GM21515 (cell line): ENCODE measurements around the gene MEIS1.
"Not testable (repeated sequence)": the region's sequence is repeated elsewhere in the genome, so short reads cannot be mapped to it uniquely, and the experiment has no call there.

Experiments used
- ATAC-seq: cut with Tn5 transposase; IDR thresholded peaks from one replicate; pipeline ENCODE4 v1.9.1; 2021; ENCODE audit not compliant: unreplicated experiment

Gene MEIS1

DNA sequence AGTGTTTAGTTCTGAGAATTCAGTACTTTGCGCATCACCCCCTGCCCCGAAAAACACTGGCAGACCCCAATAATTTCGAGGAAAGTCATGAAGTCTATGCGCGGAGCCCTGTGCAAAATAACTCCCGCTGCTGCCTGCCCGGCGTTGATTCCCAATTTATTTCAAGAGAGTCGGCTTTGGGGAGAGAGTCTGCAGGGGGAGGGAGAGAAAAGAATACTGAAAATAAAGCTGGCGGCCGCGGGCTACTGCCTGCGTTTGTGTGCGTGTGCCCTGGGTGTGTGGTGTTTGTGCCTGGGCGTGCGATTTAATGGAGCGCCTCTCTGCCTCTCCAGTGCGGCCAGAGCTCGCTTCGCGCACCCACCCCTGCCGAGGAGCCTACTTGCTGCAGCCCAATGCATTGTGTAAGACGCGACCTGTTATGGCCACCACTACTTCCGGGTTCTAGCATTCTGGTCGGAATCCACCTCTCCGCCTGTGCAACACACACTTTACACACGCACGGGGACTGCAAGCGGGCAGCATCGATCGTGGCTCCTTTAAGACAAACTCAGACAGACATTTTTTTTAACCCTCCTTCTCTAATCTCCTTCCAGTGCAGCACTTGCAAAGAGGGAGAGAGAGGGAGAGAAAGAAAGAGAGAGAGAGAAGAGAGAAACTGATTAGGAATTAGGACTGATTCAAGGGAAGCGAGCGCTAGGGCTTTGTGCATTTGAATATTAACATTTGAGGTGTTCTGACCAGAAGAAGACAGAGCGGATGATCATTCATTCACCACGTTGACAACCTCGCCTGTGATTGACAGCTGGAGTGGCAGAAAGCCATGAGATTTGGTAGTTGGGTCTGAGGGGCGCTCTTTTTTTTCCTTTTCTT lies at the start of gene MEIS1:
Gene MEIS1, plus strand, starts transcription at position 447 of the 870 bp plus-strand sequence. CDS start 732 bp downstream, outside the sequence.
- peak; percentile 70 for ATAC-seq

DNA sequence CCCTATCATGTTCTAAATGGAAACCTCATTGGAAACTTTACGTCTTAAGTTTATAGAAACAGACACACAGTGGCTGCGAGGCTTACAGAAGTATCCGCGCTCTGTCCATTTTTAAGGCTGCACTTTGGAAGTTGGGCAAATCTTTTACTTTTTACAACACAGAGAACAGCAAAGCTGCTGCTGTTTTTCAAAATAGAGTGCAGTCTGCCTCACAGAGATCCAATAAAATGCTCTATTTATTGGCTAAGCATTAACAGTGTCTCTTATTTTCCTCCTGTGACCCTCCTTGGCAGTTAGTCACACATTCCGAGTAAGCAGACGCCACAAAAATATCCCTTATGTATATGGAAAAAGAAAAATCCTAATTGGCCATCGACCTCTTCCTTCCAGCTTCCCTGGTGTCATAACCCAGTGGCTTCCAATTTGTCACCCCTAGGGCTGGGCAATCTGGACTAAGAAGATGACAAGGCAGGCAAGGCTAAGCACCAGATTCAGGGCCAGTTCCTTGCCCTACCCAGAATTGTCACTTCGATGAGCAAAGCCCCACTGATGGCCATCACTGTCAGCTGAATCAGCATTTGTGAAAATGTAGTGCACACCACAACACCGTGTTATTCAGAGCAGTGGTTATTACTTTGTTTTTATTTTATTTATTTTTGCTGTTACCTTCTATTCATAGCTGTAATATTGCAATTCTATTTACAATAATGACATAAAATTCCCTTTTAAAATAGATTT lies 47.7 kb upstream of the MEIS1 start:
- no peak for ATAC-seq

DNA sequence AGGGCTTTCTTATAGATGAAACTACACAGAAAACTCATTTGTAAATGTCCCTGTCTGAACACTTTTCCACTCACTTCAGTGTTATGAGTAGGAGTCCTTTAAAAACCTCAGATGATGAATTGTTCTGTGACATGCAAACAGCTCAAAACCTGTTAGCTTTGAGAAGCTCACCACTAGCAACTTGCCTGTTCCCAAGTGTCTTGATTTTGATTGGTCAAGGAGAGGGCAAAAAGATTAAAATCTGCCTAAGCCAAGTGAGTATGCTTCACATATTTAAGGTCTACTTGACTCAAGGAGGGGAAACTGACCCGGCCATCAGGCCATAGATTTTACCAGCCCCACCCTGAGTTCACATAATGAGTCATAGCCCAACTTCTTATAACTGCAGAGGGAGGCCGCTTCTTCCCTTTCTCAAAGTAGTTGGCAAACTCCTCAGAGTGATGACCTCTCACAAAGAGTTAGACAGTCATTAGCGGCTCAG lies 45.2 kb upstream of the MEIS1 start:
- no peak for ATAC-seq

DNA sequence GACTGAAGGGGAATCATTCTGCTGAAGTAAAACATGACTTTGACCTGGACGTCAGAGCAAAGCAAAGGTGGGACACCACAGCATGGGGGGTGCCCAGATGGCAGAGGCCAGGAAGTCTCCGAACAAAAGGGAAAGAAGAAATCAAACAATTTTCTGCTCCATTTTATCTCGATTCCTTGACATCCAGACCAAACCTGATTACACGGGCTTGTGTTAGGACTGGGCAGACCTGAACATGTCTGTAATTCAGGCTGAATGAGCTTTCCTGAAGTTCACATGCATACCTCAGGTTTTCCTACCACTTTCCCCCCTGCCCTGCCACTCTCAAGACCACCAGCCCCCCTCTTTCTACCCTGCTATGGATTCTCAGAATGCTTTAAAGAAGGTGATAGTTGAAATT lies 44.8 kb upstream of the MEIS1 start:
- ATAC-seq: no peak

DNA sequence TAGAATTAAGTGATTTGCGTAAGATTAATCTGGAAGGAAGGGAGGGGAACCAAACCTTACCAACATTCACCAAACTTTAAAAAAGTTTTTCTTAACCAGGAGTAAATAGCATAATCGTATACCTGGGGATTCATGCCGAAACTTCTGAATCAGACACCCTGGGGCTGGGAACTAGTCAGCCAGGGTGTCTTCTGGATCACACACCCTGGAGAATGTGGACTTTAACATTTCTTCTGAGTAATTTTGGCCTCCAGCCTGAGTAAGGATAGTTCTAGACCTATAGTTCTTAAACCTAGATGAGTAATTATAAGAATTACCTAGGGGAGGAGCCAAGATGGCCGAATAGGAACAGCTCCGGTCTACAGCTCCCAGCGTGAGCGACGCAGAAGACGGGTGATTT lies 44.1 kb upstream of the MEIS1 start:
- no peak for ATAC-seq

DNA sequence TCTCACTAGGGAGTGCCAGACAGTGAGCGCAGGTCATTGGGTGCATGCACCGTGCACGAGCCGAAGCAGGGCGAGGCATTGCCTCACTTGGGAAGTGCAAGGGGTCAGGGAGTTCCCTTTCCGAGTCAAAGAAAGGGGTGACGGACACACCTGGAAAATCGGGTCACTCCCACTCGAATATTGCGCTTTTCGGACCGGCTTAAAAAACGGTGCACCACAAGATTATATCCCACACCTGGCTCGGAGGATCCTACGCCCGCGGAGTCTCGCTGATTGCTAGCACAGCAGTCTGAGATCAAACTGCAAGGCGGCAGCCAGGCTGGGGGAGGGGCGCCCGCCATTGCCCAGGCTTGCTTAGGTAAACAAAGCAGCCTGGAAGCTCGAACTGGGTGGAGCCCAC lies 43.7 kb upstream of the MEIS1 start:
- not testable (repeated sequence) for ATAC-seq

DNA sequence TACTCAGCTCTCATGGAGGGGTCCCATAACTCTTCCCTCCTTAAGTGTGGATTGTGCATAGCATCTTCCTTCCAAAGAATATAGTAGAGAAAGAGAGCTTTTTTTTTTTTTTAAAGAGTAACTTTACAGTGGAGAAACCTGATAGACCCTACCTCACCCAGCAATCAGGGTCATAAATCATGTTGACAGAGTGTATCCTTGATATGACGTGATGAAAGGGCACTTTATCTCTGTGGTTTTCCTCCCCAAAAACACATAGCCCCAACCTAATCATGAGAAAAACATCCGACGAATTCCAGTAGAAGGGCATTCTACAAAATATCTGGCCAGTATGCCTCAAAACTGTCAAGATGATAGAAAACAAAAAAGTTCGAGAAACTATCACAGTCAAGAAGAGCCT lies 29.5 kb upstream of the MEIS1 start:
- no peak for ATAC-seq

DNA sequence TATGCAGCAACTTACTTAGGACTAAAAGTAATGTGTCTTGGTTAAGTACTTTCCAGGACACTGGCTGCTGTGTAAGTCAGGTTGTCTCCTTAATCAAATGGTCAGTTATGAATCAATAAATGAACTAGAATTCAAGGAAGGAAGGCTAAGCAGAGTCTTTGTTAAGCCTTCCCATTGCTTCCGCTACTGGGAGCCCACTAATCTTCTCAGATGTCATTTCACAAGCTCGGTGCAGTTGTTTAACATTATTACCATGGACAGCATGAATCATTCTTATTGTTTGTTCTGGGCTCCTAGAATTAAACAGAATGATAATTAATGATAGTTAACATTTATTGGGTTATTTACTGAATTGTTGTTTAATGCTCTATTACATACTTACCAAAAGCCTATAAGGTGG lies 26.0 kb upstream of the MEIS1 start:
- no peak for ATAC-seq

DNA sequence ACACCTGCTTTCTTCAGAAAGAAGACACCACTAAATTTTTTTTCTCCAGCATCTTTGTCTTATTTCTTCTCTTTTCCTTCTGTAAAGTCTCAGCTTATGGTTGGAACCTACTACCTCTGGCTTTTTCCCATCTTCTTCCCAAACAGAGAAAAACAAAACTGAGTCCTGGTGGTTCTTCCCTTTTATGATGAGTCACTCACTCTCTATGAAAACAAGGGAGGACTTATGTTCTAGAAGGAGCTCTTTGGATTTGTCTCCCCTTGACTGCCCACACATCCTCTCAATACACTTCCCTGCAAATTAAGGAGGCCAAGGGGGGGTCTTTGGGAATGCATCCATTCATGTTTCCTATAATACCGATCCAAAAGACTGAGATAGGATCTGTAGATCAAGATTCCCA lies 22.1 kb upstream of the MEIS1 start:
- ATAC-seq: no peak

DNA sequence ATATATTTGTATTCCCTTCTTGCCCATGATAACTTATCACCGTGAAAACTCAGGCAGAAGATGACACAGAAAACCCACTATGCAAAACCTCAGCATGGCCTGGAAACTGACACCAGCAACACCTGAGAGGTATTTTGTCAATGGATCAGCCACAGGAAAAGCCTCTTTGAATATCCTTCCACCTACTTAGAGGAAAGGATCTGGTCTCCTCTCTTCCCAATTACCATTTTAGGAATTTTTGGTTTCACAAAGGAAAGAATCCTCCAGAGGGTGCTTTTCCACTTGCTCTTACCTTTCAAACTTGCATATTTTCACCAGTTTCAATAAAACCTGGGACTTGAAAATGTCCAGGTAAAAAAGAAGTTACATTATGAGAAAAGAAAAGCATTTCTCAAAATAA lies 20.0 kb upstream of the MEIS1 start:
- no peak for ATAC-seq

DNA sequence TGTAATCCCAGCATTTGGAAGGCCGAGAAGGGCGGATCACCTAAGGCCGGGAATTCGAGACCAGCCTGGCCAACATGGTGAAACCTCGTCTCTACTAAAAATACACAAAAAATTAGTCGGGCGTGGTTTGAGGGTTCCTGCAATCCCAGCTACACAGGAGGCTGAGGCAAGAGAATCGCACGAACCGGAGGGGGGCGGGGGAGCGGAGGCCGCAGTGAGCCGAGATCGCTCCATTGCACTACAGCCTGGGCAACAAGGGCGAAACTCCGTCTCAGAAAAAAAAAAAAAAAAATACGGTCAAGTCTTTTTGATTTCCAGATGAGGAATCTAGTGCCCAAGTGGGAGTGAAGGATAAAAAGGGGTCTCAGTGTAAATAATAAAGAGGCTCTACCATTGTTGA lies 16.5 kb upstream of the MEIS1 start:
- ATAC-seq: no peak

DNA sequence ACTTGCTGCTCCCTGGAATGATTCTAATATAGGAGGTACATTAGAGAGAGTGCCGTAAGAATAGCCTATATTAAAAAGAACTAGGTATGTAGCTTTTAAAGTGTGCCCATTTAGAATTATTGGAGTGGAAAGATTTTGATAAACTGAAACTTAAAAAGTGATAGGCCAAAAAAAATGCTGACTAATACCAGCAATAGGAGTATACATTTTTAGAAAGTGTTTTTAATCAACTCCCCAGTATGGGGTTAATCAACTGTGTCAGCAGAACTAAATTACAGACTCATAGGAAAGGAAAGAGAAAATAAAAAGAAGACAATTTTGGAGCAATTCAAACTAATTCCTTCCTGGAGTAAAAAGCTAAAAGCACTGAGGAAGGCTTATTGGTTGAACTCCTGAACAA lies 13.3 kb upstream of the MEIS1 start:
- ATAC-seq: no peak

DNA sequence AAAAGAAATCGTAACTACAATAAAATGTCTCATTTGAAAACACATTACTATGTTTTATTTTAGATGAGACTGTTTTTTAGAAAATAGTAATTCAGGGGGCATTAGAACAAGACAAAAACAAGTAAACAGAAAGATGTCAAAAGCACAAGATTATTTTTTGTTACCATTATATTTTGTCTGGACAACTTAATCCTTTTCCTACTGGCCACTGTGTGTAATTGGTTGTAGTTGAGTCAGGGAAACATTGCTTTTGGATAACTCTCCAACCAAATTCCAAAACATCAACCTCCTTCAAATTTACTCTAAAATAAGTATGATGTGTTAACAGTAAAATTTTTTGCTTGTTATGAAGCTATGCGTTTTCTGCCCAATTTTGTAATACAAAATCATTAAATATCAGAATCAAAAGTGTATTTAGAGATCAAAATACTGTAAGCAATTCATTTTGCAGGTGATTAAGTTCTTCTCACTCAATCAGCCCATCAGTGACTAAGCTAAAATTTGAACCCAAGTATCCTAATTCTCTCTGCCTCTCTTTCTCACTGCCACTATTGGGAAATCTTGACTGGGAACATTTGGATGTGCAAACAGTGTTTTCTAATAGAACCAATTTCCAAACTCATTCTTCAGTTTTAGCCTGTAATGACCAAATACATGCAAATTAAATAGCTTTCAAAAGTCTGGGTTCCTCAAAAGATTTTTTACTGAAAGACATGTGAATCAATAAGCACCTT lies 11.4 kb upstream of the MEIS1 start:
- no peak for ATAC-seq

DNA sequence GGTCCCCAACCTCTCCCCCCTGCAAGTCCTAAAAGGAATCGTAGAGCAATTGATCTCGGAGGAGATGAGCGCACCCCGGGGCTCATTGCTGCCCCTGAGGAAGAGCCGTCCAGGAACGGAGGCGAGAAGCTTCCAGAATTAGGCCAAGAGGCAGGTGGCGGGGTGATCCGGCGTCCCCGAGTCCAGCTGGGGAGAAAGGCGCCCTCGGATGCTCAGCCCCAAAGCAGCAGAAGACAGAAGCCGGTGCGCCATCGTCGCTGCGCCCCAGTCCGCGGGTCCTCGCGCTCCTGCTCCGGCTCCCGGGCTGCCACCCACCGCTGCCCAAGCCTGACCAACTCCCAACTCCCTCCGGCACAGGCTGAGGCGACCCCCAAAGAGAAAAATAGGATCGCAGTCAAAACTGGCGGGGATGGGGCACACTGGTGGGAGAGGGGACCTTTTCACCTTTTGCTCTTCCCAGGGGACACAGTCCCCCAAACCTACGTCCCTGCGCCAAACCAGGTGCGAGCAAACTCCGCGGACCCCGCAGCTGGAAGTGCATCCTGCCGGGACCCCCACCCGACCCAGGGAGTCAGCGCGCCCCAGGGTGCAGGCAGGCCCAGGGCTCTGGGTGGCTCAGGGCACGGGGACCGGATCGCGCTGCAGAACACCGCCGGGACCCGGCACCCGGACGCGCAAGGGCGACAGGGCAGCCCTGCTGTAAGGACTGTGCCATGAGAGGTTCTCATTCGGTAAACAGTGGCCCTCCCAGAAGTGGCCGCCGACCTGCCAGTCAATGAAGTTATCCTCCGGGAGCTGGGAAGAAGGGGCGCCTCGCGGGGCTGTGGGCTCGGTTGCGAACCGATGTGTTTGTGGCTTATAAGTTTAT lies 8.4 kb upstream of the MEIS1 start:
- ATAC-seq: no peak

DNA sequence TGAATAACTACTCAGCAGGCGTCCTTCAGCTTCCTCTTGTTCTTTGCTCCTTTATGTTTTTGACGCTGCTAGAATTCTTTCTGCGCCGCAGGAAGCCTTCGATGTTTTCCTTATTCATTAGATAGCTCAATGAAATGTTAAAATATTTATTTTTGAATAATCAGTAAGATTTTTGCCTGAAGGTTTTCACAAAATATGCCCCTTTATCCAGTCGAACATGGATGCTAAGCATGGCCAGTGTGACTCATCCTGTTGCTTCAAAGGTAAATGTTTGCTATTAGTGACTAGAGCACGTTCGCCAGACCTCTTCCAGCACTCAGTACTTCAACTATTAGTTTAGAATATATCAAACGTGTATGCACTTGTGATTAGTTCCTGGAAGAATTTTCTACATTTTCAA lies 7.6 kb upstream of the MEIS1 start:
- no peak for ATAC-seq

DNA sequence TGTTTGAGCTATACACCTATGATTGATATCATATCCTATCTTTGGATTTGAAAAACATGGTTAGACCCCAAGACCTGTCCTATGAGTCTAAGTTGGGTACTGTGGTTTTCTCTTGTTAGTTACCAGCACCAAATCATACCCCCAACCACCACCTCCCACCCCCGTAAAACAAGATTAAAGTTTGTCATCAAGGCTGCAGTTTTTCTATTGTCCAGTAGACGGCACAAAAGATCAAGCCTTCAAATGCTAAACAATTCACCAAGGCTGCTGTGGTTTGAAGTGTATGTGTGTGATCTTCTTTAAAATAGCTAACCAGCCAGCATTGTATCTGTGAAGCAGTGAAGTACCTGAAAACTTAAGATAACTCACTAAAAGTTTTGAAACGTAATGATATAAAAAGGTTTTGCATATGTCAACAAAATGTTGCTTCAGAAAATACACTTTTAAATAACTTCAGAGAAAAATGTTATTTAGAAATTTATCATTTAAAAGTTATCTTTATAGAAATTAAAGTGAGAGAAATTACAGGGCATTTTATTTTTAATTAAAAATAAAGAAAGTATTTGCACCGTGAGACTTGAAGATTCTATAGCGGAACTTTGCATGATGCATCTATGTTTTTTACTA lies 5.8 kb upstream of the MEIS1 start:
- ATAC-seq: no peak

DNA sequence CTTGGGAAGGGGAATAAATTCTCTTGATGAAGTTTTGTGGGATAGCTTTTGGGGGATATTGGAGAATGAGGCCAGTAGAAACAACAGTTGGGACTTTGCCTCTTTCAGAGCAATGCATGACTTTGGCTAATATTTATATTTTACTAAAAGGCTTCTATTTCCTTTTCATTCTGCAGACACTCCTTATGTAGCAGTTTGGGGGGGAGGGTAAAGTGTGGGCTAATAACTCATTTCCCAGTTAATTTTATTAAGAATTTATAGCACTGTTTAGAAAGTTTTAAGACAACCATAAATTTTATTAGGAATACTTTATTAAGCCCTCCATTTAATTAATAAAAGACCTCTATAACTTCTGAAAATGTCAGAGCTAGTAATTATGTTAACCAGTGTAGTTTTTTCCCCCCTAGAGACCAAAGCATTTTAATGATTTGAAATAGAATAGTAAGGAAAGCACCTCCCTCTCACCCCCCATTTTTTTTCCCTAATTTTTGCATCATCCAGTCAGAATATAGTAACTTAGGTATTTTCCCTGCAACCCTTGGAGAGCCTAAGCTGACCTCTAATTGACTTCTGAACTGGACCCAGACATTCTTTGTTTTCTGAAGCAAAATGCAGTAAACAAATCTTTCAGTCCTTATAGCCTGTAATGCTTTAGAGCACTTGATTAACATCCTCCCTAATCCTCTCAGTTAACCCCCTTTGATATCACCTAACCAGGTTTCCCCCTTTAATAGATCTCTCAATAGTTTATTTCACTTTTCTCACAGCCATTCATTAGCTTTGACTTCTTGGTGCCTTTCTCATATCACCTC lies 5.0 kb upstream of the MEIS1 start:
- ATAC-seq: no peak

DNA sequence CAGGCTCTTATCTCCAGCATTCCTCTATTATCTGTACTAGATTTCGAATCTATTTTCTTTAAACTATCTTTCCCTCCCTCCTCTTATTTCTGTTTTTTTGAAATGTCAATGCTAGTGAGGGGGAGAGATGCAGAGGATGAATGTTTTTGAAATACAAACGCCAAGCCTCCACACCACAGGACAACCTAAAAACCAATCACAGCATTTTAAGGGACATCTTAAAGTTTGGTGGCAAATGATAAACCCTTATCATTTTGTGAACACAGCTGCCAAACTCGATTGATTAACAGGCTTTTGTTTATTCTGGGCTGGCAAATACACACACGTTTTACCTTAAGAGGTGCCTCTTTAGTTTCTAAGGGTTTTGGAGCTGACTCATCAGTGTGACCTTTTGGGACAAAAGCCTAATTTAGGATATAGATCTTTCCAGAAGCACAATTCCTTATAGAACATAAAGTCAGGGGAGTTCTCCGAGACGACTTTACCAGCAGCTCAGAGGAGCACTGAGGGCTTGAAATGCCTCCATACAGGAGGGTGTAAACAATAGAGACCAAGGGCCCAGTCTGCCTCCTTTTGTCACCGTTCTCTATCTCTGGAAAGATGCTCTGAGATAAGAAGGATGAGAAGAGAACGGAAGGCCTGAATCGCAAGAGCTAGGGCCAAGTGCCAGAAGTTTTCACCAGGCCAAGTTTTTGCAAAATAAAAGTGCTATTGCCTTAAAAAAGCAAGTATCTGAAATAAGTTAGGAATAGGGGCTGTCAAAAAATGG lies 4.2 kb upstream of the MEIS1 start:
- no peak for ATAC-seq

DNA sequence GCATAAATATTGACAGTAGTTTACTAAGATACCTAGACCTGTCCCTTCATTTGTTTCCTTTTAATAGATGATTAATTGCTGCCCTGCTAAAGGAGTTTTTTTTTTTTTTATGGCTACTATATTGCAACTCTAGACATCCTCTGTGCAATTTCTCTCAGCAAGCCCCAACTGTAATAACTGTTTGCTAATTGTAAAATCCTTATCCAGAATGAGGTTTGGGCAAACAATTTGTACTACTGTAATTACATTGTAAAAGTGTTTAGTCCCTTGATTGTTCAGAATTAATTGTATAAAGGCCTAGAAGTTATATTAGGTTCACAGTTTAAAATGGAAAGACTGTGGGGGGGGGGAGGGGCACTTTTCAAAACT lies 3.7 kb upstream of the MEIS1 start:
- no peak for ATAC-seq
